HCT116 (cell line): ENCODE data around the gene MLANA. TPM values are rescaled to one million over a fixed set of nuclear protein-coding genes. Genes with fewer than 3 reads are reported as not detected.
A peak's percentile ranks its signal among the peaks of the same experiment; 100 is the strongest.

Source experiments
- ATAC-seq: fragments of 200-7000 bp; cut with Tn5 transposase; 2 replicates; pipeline ENCODE4 v1.9.1; 2020; ENCODE audit warnings: mild to moderate bottlenecking, moderate library complexity
- BruUV-seq: library from RNA; stranded (reverse); fragments of 400-500 nt; replicated peaks from 2 replicates; lab custom pipeline; 2021; lab: Mats Ljungman, UMichigan
- CTCF ChIA-PET: fragments of 300-600 bp; sonication (Branson Sonifier 250); formaldehyde crosslinking; loops from one replicate; lab custom pipeline; 2021; ENCODE audit warnings: antibody characterized with exemption; lab: Charles Lee
- POLR2A ChIA-PET: fragments of 300-600, 350-600 bp; sonication (Branson Sonifier 250); formaldehyde crosslinking; loops from one replicate; lab custom pipeline; 2021; ENCODE audit warnings: antibody characterized with exemption; lab: Charles Lee
- RAD21 ChIA-PET, 2 experiments: fragments of 300-600 bp; sonication (Branson Sonifier 250); formaldehyde crosslinking; loops; one replicate each; lab custom pipeline; 2023; ENCODE audit warnings: low total read pairs in 2 of 2; ENCODE audit not compliant: uncharacterized antibody in 2 of 2, unreplicated experiment in 2 of 2, low non-redundant PET in 1 of 2; lab: Charles Lee
- DNase-seq: peaks from one replicate; pipeline ENCODE4 v3.0.0-alpha.2; 2010; ENCODE audit warnings: low read depth, low spot score
- H2AFZ ChIP-seq: fragments of 200-600 bp; shearing (Covaris generic), sonication (generic); 2 replicates; pipeline ENCODE4 v1.6.1; 2017; ENCODE audit warnings: low read depth, mixed run types, mixed read lengths, antibody characterized with exemption, low read length; ENCODE audit not compliant: poor library complexity, severe bottlenecking
- H3K27ac ChIP-seq: 2 replicates; pipeline ENCODE4 v1.5.1; 2012; ENCODE audit warnings: low read depth, low read length
- H3K27me3 ChIP-seq: fragments of 200-600 bp; sonication (generic); 2 replicates; pipeline ENCODE4 v1.6.1; 2016; ENCODE audit warnings: mixed run types, low read length, mixed read lengths; ENCODE audit not compliant: insufficient read depth
- H3K36me3 ChIP-seq, 2 experiments: fragments of 200-500 bp in 1 of 2; fragments of 200-600 bp in 1 of 2; sonication (Bioruptor generic) in 1 of 2; sonication (generic) in 1 of 2; 2 replicates each; pipeline versions ENCODE4 v1.5.1 to v1.6.1; 2014 to 2016; ENCODE audit warnings: low read length in 2 of 2, inconsistent platforms in 1 of 2, mixed read lengths in 1 of 2, mixed run types in 1 of 2; ENCODE audit not compliant: insufficient read depth in 2 of 2, control insufficient read depth in 1 of 2
- H3K4me1 ChIP-seq, 2 experiments: fragments of 200-600 bp in 1 of 2; sonication (generic) in 1 of 2; 2 replicates each; pipeline versions ENCODE4 v1.5.1 to v1.6.1; 2012 to 2017; ENCODE audit warnings: low read length in 2 of 2, inconsistent platforms in 1 of 2, mild to moderate bottlenecking in 1 of 2, mixed read lengths in 1 of 2, mixed run types in 1 of 2, moderate library complexity in 1 of 2; ENCODE audit not compliant: insufficient read depth in 2 of 2, control insufficient read depth in 1 of 2
- H3K4me2 ChIP-seq: fragments of 200-600 bp; sonication (generic); 2 replicates; pipeline ENCODE4 v1.6.1; 2017; ENCODE audit warnings: mixed run types, low read length, mixed read lengths
- H3K4me3 ChIP-seq, 2 experiments: fragments of 200-600 bp in 1 of 2; sonication (generic) in 1 of 2; replicated peaks in 1 of 2; 2 replicates each; pipeline ENCODE4 v1.5.1; 2011 to 2016; ENCODE audit warnings: low read length in 2 of 2, control low read depth in 1 of 2, low read depth in 1 of 2, mild to moderate bottlenecking in 1 of 2, mixed read lengths in 1 of 2, mixed run types in 1 of 2
- H3K79me2 ChIP-seq: fragments of 200-600 bp; sonication (generic); 2 replicates; pipeline ENCODE4 v1.6.1; 2017; ENCODE audit warnings: mild to moderate bottlenecking, mixed run types, low read length, moderate library complexity, mixed read lengths; ENCODE audit not compliant: insufficient read depth
- H3K9ac ChIP-seq: fragments of 200-600 bp; sonication (generic); 2 replicates; pipeline ENCODE4 v1.6.1; 2016; ENCODE audit warnings: low read length, mixed read lengths
- H3K9me2 ChIP-seq: fragments of 200-600 bp; sonication (generic), shearing (Covaris generic); 2 replicates; pipeline ENCODE4 v1.6.1; 2017; ENCODE audit warnings: mixed run types, mild to moderate bottlenecking, moderate library complexity; ENCODE audit not compliant: insufficient read depth
- H3K9me3 ChIP-seq, 2 experiments: fragments of 200-500 bp in 1 of 2; fragments of 200-600 bp in 1 of 2; sonication (Bioruptor generic) in 1 of 2; sonication (generic) in 1 of 2; 2 replicates each; pipeline ENCODE4 v1.6.1; 2014 to 2017; ENCODE audit warnings: low read length in 2 of 2, mixed read lengths in 2 of 2, inconsistent platforms in 1 of 2, low read depth in 1 of 2, mild to moderate bottlenecking in 1 of 2, mixed run types in 1 of 2, moderate library complexity in 1 of 2; ENCODE audit not compliant: control insufficient read depth in 1 of 2, insufficient read depth in 1 of 2
- H4K20me1 ChIP-seq: fragments of 200-600 bp; sonication (generic), shearing (Covaris generic); 2 replicates; pipeline ENCODE4 v1.6.1; 2017; ENCODE audit warnings: mixed run types, mild to moderate bottlenecking, moderate library complexity; ENCODE audit not compliant: insufficient read depth
- CBX3 ChIP-seq: IDR thresholded peaks from 2 replicates; pipeline ENCODE4 v1.6.1; 2012; ENCODE audit warnings: low read depth
- CTCF ChIP-seq, 3 experiments: fragments of 200-600 bp in 1 of 3; sonication (generic) in 1 of 3; IDR thresholded peaks in 2 of 3; conservative IDR thresholded peaks in 1 of 3; 2 replicates each; pipeline ENCODE4 v1.5.1; 2012 to 2017; ENCODE audit warnings: low read depth in 2 of 3, low read length in 2 of 3, antibody characterized with exemption in 1 of 3, borderline replicate concordance in 1 of 3, control low read depth in 1 of 3, mild to moderate bottlenecking in 1 of 3, mixed read lengths in 1 of 3, mixed run types in 1 of 3, moderate library complexity in 1 of 3; ENCODE audit not compliant: insufficient read depth in 1 of 3
- EGR1 ChIP-seq: IDR thresholded peaks from 2 replicates; pipeline ENCODE4 v1.6.1; 2012; ENCODE audit warnings: low read depth
- EZH2phosphoT487 ChIP-seq: fragments of 200-600 bp; IDR thresholded peaks from 2 replicates; pipeline ENCODE4 v1.6.1; 2018; ENCODE audit warnings: antibody characterized with exemption, borderline replicate concordance
- JUND ChIP-seq: IDR thresholded peaks from 2 replicates; pipeline ENCODE4 v1.6.1; 2012
- MAX ChIP-seq: IDR thresholded peaks from 2 replicates; pipeline ENCODE4 v1.6.1; 2012
- POLR2A ChIP-seq: IDR thresholded peaks from 2 replicates; pipeline ENCODE4 v1.7.0; 2011; ENCODE audit warnings: borderline replicate concordance; ENCODE audit not compliant: insufficient read depth, insufficient read length; ENCODE audit errors: extremely low read depth
- POLR2AphosphoS5 ChIP-seq: IDR thresholded peaks from 2 replicates; pipeline ENCODE4 v1.6.1; 2011; ENCODE audit warnings: mild to moderate bottlenecking, low read depth, low read length, moderate library complexity
- RAD21 ChIP-seq: IDR thresholded peaks from 2 replicates; pipeline ENCODE4 v1.6.1; 2012; ENCODE audit warnings: low read depth, mild to moderate bottlenecking
- TCF7L2 ChIP-seq: IDR thresholded peaks from 2 replicates; pipeline ENCODE4 v1.7.0; 2011; ENCODE audit warnings: borderline replicate concordance, inconsistent platforms; ENCODE audit not compliant: insufficient read depth, insufficient read length; ENCODE audit errors: extremely low read depth
- YY1 ChIP-seq: IDR thresholded peaks from 2 replicates; pipeline ENCODE4 v1.6.1; 2011; ENCODE audit warnings: low read length, low read depth, moderate library complexity, mild to moderate bottlenecking; ENCODE audit not compliant: insufficient replicate concordance; ENCODE audit errors: extremely low read depth
- ZFX ChIP-seq: fragments of 450-650 bp; IDR thresholded peaks from 2 replicates; pipeline ENCODE4 v1.6.1; 2017
- ZNF274 ChIP-seq: fragments of 200-500 bp; sonication (Bioruptor generic); IDR thresholded peaks from 2 replicates; pipeline ENCODE4 v1.6.1; 2014; ENCODE audit warnings: mild to moderate bottlenecking, low read depth, low read length, inconsistent platforms
- intact Hi-C: fragments of 100-400 bp; cut with micrococcal nuclease; formaldehyde crosslinking; loops from 2 replicates; pipeline ENCODE4 v1.10.0; 2022
- total RNA-seq: library from RNA; stranded (reverse); gene quantifications from one replicate; pipeline ENCODE4 v1.2.1, GENCODE V29; 2021; ENCODE audit not compliant: unreplicated experiment

Gene MLANA
- total RNA-seq, 1 experiment from 2014 or later = not detected

GRCh38 chr9:5868235-5868634 lies 22.5 kb upstream of the MLANA start:
- H3K27ac ChIP-seq = no peak overlapping the region
- no peak overlapping the region for H2AFZ ChIP-seq
- POLR2A ChIA-PET = no interaction called here

GRCh38 chr9:5869315-5870019 lies 21.2 kb upstream of the MLANA start:
- BruUV-seq = no TSS peak
- Histone ChIP-seq H3K4me1 (peaks cover 6 to 11% of the 10 kb centered on the region in 2 experiments; a peak in 2 of 4 replicates), H4K20me1 (no peaks in the 10 kb centered on the region), H3K4me3 (no peak overlapping the region), H3K9me2 (no peaks in the 10 kb centered on the region), H3K4me2 (no peak overlapping the region), H3K27ac (no peak overlapping the region), H3K27me3 (no peaks in the 10 kb centered on the region), H3K9me3 (no peaks in the 10 kb centered on the region), H3K36me3 (no peaks in the 10 kb centered on the region), H3K79me2 (no peaks in the 10 kb centered on the region), H2AFZ (peak overlapping the region; percentile 10), H3K9ac (no peak overlapping the region)
- ChIA-PET RAD21 (no interaction called here), POLR2A (interaction anchor here (1.1 kb wide), 1 partner anchor 10 kb away, joined by 4 read pairs; no protein-coding TSS in a partner anchor), CTCF (interaction anchor here (0.8 to 3.0 kb wide), 4 partner anchors 10 to 185 kb away, joined by 3 to 21 read pairs (median 7); no protein-coding TSS in a partner anchor)
- ATAC-seq (peak; percentile 91), DNase-seq (peak; percentile 8)
- TF ChIP-seq ZFX (no peak), JUND (no peak), RAD21 (peak; percentile 58), YY1 (peak; percentile 29), CTCF (IDR thresholded peaks at IDR 0.05 in 2 of 3, conservative IDR thresholded peaks at IDR 0.05 in 1 of 3; ENCODE audit: borderline replicate concordance in 1 of 3, insufficient read depth in 1 of 3, low read depth in 2 of 3, low read length in 2 of 3) (peak; percentile 36 to 88 (median 81); a peak in 5 of 6 replicates)
- intact Hi-C loops = no loop called here

More at GRCh38 chr9:5868235-5868634, 22.5 kb upstream of the MLANA start:
- no peaks in the 10 kb centered on the region for H3K9me3 ChIP-seq
- intact Hi-C loops = no loop called here
- DNase-seq = no peak
- ChIA-PET CTCF (interaction anchor here (3.0 kb wide), 2 partner anchors 12 to 186 kb away, joined by 9 to 21 read pairs; no protein-coding TSS in a partner anchor), RAD21 (no interaction called here)
- H3K27me3 ChIP-seq = no peaks in the 10 kb centered on the region
- H3K9ac ChIP-seq = no peak overlapping the region
- peaks cover 6 to 11% of the 10 kb centered on the region in 2 experiments; a peak in 2 of 4 replicates for H3K4me1 ChIP-seq
- H3K36me3 ChIP-seq = no peaks in the 10 kb centered on the region
- H3K4me2 ChIP-seq = no peak overlapping the region
- H4K20me1 ChIP-seq = no peaks in the 10 kb centered on the region
- H3K79me2 ChIP-seq = no peaks in the 10 kb centered on the region
- no peak for ATAC-seq
- no peaks in the 10 kb centered on the region for H3K9me2 ChIP-seq
- H3K4me3 ChIP-seq = no peak overlapping the region
- BruUV-seq = no TSS peak
- TF ChIP-seq POLR2AphosphoS5 (no peak), POLR2A (no peak), CBX3 (no peak), EZH2phosphoT487 (no peak), MAX (no peak), TCF7L2 (no peak), JUND (no peak), EGR1 (no peak), ZNF274 (no peak)
